ENCODE measurements around the gene NR1H4.

The NR1H4 gene

GRCh38 chr12:100508751-100509150, 35.1 kb downstream of the NR1H4 start:
- in situ Hi-C loops (cut with MboI; ENCODE audit: low sequenced_read_pairs), result no loop called here

GRCh38 chr12:100512692-100513091, 39.0 kb downstream of the NR1H4 start:
- in situ Hi-C loops (cut with MboI; ENCODE audit: low sequenced_read_pairs), result no loop called here

GRCh38 chr12:100515968-100516367, 42.3 kb downstream of the NR1H4 start:
- in situ Hi-C loops (cut with MboI; ENCODE audit: low sequenced_read_pairs), result no loop called here

DNA sequence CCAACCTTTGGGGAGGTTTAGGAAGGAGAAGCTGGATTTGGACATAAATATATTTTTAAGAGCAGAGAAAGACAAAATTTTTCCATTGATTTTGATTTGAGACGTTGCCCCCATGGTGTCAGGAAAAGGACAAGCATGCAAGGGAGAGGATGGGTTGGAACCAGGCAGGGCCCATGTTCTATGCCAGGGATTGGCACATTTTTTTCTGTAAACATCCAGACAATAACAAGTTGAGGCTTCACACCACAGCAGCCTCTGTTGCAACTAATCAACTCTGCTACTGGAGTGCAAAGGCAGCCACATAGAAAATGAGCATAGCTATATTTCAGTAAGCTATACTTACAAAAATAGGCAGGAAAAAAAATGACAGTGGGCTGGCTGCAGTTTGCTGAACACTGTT, 44.7 kb downstream of the NR1H4 start:
- in situ Hi-C loops (cut with MboI; ENCODE audit: low sequenced_read_pairs), result no loop called here

- in situ Hi-C loops (cut with MboI; ENCODE audit: low sequenced_read_pairs), result no loop called here
Measured at GRCh38 chr12:100520048-100520769, 46.5 kb downstream of the NR1H4 start.

- in situ Hi-C loops (cut with MboI; ENCODE audit: low sequenced_read_pairs), result no loop called here
Measured at GRCh38 chr12:100521958-100522357, 48.3 kb downstream of the NR1H4 start.

DNA sequence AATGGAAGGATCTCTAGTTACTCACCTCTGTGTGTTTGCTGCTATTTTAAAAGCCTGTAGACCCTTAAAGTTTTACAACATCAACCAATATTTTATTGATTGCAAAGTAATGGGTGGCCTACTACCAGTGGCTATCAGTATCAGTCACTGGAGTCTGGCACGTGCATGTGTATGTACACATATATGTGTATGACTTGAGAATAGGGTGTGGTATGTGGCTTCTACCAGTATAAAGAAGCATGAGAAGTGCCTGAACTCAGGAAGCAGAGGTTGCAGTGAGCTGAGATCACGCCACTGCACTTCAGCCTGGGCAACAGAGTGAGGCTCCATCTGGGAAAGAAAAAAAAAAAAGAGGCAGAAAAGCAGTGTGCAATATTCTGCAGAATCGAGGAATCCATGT, 54.4 kb downstream of the NR1H4 start:
- in situ Hi-C loops (cut with MboI; ENCODE audit: low sequenced_read_pairs), result no loop called here

GRCh38 chr12:100528471-100529127, 54.9 kb downstream of the NR1H4 start:
- in situ Hi-C loops (cut with MboI; ENCODE audit: low sequenced_read_pairs), result no loop called here

DNA sequence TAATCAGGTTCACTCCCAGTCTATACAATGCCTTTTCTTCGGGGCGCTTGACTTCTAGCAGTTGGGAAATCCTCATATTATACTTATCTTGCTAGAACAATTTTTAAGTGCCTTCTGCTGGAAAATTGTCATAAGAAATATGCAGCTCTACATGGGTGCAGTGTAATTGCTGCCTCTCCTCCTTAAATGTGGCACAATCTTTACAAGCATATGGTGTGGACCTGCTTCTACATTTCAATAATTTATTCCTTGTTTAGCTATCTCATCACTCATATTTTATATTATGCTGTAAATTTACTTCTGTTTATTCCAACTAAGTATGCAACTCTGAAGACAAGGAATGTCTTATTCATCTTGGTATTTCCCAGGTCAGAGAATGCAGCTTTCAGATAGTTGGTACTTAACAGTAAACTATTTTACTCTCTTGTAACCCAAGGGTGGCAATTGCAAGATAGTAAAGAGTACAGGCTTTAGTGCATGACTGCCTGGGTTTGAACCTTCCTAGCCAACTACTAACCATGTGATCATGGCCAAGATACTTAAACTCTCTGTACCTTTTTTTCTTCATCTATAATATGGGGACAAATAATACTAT, 56.2 kb downstream of the NR1H4 start:
- in situ Hi-C loops (cut with MboI; ENCODE audit: low sequenced_read_pairs), result no loop called here

DNA sequence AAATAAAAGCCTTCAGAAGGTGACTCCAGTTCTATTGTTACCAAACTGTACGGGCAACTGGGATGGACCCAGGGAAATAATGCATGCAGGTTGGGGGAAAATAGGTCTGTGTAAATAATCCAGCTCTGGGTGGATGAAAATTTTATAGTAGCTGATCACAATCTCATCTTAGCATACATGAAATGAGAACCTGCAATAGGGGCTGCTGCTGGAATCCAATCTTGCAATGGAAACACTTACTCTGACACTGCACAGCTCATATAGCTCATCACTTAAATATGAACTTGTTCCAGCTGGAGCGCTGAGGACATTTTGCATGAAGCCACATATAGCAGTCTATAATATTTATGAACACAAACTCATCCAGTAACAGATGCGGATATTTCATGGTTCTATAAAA, 59.7 kb downstream of the NR1H4 start:
- in situ Hi-C loops (cut with MboI; ENCODE audit: low sequenced_read_pairs), result no loop called here

DNA sequence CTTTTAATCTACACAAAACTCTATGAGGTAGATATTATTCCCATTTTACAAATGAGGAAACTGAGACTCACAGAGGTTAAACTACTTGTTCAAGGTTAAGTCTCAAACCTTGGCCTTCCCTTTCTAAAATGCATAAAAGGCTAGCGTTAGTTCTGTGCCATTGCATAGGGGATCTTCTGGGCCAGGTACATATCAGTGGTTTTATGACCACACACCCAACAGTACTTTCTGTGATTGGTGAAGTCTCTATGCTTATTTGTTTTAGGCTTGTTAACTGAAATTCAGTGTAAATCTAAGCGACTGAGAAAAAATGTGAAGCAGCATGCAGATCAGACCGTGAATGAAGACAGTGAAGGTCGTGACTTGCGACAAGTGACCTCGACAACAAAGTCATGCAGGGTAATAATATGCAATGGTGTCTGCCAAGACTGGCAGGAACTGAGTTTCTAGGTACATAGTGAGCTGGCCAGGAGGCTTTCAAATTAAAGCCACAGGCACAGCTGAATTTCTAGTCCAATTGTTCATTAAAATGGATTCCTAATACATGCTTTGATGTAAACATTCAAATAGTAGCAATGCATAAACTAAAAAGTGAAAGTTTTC, 61.1 kb downstream of the NR1H4 start:
- in situ Hi-C loops (cut with MboI; ENCODE audit: low sequenced_read_pairs), result no loop called here

GRCh38 chr12:100539202-100539601, 65.5 kb downstream of the NR1H4 start:
- in situ Hi-C loops (cut with MboI; ENCODE audit: low sequenced_read_pairs), result no loop called here

GRCh38 chr12:100544165-100544564, 70.5 kb downstream of the NR1H4 start:
- in situ Hi-C loops (cut with MboI; ENCODE audit: low sequenced_read_pairs), result no loop called here

DNA sequence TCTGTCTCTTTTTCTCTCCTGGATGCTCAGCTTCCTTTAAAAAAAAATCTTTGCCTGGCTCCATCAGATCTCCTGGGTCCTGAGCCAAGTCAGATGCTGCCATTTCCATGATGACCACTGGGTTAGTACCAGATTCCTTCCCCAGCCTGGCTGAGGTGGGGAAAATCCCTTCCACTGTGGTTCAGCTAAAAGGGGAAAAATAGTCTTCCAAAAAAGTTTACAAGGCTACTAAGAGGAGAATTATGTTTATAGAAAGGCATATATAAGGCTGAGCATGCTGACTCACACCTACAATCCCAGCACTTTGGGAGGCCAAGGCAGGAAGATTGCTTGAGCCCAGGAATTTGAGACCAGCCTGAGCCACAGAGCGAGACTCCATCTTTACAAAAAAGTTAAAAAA, 71.4 kb downstream of the NR1H4 start:
- in situ Hi-C loops (cut with MboI; ENCODE audit: low sequenced_read_pairs), result no loop called here

GRCh38 chr12:100553936-100554335, 80.3 kb downstream of the NR1H4 start:
- in situ Hi-C loops (cut with MboI; ENCODE audit: low sequenced_read_pairs), result loop anchor here (25.0 kb wide), 1 partner anchor 317 kb away; no protein-coding TSS in a partner anchor

- in situ Hi-C loops (cut with MboI; ENCODE audit: low sequenced_read_pairs), result loop anchor here (25.0 kb wide), 1 partner anchor 317 kb away; no protein-coding TSS in a partner anchor
Measured at GRCh38 chr12:100554608-100555077, 81.0 kb downstream of the NR1H4 start.

DNA sequence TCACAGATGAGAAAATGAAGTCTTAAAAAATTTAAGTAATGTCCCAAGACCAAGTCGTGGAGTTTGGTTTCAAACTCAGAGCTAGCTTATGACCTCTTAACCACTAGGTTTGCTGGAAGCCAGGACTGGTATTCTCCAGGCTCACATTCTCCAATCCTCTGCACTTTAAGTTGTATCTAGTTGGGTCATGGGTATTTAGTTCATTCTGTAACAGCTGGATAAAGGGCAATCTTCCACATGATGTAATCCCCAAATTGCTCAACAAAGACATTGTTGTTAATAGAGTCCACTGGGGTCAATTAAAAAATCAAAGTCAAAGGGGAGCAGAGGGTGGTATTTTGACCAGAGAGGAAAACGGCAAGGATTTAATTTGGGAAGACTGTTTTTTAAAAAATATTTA, 82.1 kb downstream of the NR1H4 start:
- in situ Hi-C loops (cut with MboI; ENCODE audit: low sequenced_read_pairs), result loop anchor here (25.0 kb wide), 1 partner anchor 318 kb away; no protein-coding TSS in a partner anchor

GRCh38 chr12:100557357-100557756, 83.7 kb downstream of the NR1H4 start:
- in situ Hi-C loops (cut with MboI; ENCODE audit: low sequenced_read_pairs), result loop anchor here (25.0 kb wide), 1 partner anchor 320 kb away; no protein-coding TSS in a partner anchor

DNA sequence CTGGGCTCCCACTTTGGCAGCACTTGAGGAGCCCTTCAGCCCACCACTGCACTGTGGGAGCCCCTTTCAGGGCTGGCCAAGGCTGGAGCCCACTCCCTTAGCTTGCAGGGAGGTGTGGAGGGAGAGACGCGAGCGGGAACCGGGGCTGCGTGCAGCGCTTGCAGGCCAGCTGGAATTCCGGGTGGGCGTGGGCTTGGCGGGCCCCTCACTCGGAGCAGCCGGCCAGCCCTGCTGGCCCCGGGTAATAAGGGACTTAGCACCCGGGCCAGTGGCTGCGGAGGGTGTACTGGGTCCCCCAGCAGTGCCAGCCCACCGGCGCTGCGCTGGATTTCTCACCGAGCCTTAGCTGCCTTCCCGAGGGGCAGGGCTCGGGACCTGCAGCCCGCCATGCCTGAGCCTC, 85.6 kb downstream of the NR1H4 start:
- in situ Hi-C loops (cut with MboI; ENCODE audit: low sequenced_read_pairs), result loop anchor here (25.0 kb wide), 1 partner anchor 322 kb away; no protein-coding TSS in a partner anchor

- in situ Hi-C loops (cut with MboI; ENCODE audit: low sequenced_read_pairs), result loop anchor here (25.0 kb wide), 1 partner anchor 327 kb away; no protein-coding TSS in a partner anchor
Measured at GRCh38 chr12:100564090-100564489, 90.4 kb downstream of the NR1H4 start.

GRCh38 chr12:100564905-100565467, 91.3 kb downstream of the NR1H4 start:
- in situ Hi-C loops (cut with MboI; ENCODE audit: low sequenced_read_pairs), result loop anchor here (25.0 kb wide), 1 partner anchor 328 kb away; no protein-coding TSS in a partner anchor
